AG09309 (cell line): ENCODE measurements around the gene SPATA33.

Source experiments
- DNase-seq: peaks from one replicate; pipeline ENCODE4 v3.0.0-alpha.2; 2010; ENCODE audit warnings: low read depth
- H3K4me3 ChIP-seq: 2 replicates; pipeline ENCODE4 v1.5.1; 2011; ENCODE audit warnings: mild to moderate bottlenecking, low read depth, low read length, moderate library complexity; ENCODE audit not compliant: control insufficient read depth
- CTCF ChIP-seq: IDR thresholded peaks from 2 replicates; pipeline ENCODE4 v1.5.1; 2011; ENCODE audit warnings: mild to moderate bottlenecking, low read depth, low read length, inconsistent platforms; ENCODE audit not compliant: insufficient read depth, control insufficient read depth; ENCODE audit errors: missing control alignments

Gene SPATA33

GRCh38 chr16:89704281-89704680, 46.6 kb downstream of the SPATA33 start:
- H3K4me3 ChIP-seq = no peak overlapping the region
- DNase-seq = no peak
- no peak for TF ChIP-seq CTCF

GRCh38 chr16:89705006-89705405, 47.4 kb downstream of the SPATA33 start:
- DNase-seq = no peak
- no peak for TF ChIP-seq CTCF
- no peak overlapping the region for H3K4me3 ChIP-seq

GRCh38 chr16:89706518-89707260, 49.1 kb downstream of the SPATA33 start:
- no peak for DNase-seq
- no peak for TF ChIP-seq CTCF
- no peak overlapping the region for H3K4me3 ChIP-seq

GRCh38 chr16:89707695-89708094, 50.1 kb downstream of the SPATA33 start:
- no peak for DNase-seq
- no peak overlapping the region for H3K4me3 ChIP-seq
- TF ChIP-seq CTCF = no peak

GRCh38 chr16:89708481-89708931, 50.9 kb downstream of the SPATA33 start:
- no peak for DNase-seq
- H3K4me3 ChIP-seq = no peak overlapping the region
- no peak for TF ChIP-seq CTCF

GRCh38 chr16:89709166-89709565, 51.5 kb downstream of the SPATA33 start:
- no peak overlapping the region for H3K4me3 ChIP-seq
- TF ChIP-seq CTCF = no peak
- no peak for DNase-seq
